WTC11 (cell line): ENCODE measurements around the gene PZP. TPM values are rescaled to one million over a fixed set of nuclear protein-coding genes. Genes with fewer than 3 reads are reported as not detected.

Source experiments
- ATAC-seq: fragments of 200-7000 bp; cut with Tn5 transposase; 2 replicates; pipeline ENCODE4 v1.10.0; 2021; ENCODE audit warnings: mild to moderate bottlenecking, moderate library complexity
- CTCF ChIA-PET: fragments of 300-600 bp; sonication (Branson Sonifier 250); formaldehyde crosslinking; loops from one replicate; lab custom pipeline; 2021; ENCODE audit warnings: antibody characterized with exemption; lab: Charles Lee
- POLR2A ChIA-PET: fragments of 350-600 bp; sonication (Branson Sonifier 250); formaldehyde crosslinking; loops from one replicate; lab custom pipeline; 2021; ENCODE audit warnings: antibody characterized with exemption; lab: Charles Lee
- DNase-seq: peaks from one replicate; pipeline ENCODE4 v3.0.0; 2021; ENCODE audit warnings: low spot score
- H3K27ac Mint-ChIP-seq: 2 replicates; pipeline ENCODE4 v1.8.0; 2021; ENCODE audit warnings: mixed read lengths
- H3K27me3 Mint-ChIP-seq: 2 replicates; pipeline ENCODE4 v1.8.0; 2021; ENCODE audit warnings: low read depth, mild to moderate bottlenecking, moderate library complexity, mixed read lengths
- H3K36me3 Mint-ChIP-seq: 2 replicates; pipeline ENCODE4 v1.8.0; 2021; ENCODE audit warnings: mixed read lengths
- H3K4me1 Mint-ChIP-seq: 2 replicates; pipeline ENCODE4 v1.8.0; 2022; ENCODE audit warnings: mixed read lengths
- H3K4me3 Mint-ChIP-seq: 2 replicates; pipeline ENCODE4 v1.8.0; 2021; ENCODE audit warnings: mild to moderate bottlenecking, moderate library complexity, mixed read lengths
- H3K9me3 Mint-ChIP-seq: 2 replicates; pipeline ENCODE4 v1.8.0; 2021; ENCODE audit warnings: mixed read lengths
- EMX1 ChIP-seq: fragments of 250-450 bp; sonication (Bioruptor Pico); IDR thresholded peaks from 2 replicates; pipeline ENCODE4 v1.8.0; 2021; ENCODE audit warnings: mild to moderate bottlenecking
- ESRRA ChIP-seq: sonication (generic); formaldehyde crosslinking; IDR thresholded peaks from 2 replicates; pipeline ENCODE4 v1.8.1; 2022; ENCODE audit warnings: mild to moderate bottlenecking, missing genetic modification reagents, borderline replicate concordance
- KAT7 ChIP-seq: sonication (generic); formaldehyde crosslinking; IDR thresholded peaks from 2 replicates; pipeline ENCODE4 v1.8.1; 2023; ENCODE audit warnings: missing genetic modification reagents, mild to moderate bottlenecking, borderline replicate concordance
- MLX ChIP-seq: sonication (generic); formaldehyde crosslinking; IDR thresholded peaks from 2 replicates; pipeline ENCODE4 v1.8.1; 2023; ENCODE audit warnings: mild to moderate bottlenecking, missing genetic modification reagents, moderate library complexity
- NR3C1 ChIP-seq: sonication (generic); formaldehyde crosslinking; conservative IDR thresholded peaks from 2 replicates; pipeline ENCODE4 v1.8.1; 2023; ENCODE audit warnings: low read depth, mild to moderate bottlenecking, missing genetic modification reagents
- OVOL2 ChIP-seq: fragments of 250-450 bp; sonication (Bioruptor Pico); IDR thresholded peaks from 2 replicates; pipeline ENCODE4 v1.9.0; 2021; ENCODE audit warnings: mild to moderate bottlenecking, borderline replicate concordance
- PRRX2 ChIP-seq: fragments of 250-450 bp; sonication (Bioruptor Pico); IDR thresholded peaks from 2 replicates; pipeline ENCODE4 v1.8.0; 2021; ENCODE audit warnings: mild to moderate bottlenecking
- RORB ChIP-seq: fragments of 250-450 bp; sonication (Bioruptor Pico); IDR thresholded peaks from 2 replicates; pipeline ENCODE4 v1.9.0; 2021; ENCODE audit warnings: mild to moderate bottlenecking
- TEAD4 ChIP-seq: sonication (generic); formaldehyde crosslinking; IDR thresholded peaks from 2 replicates; pipeline ENCODE4 v1.8.0; 2022; ENCODE audit warnings: mild to moderate bottlenecking, missing genetic modification reagents
- TP53 ChIP-seq: sonication (generic); formaldehyde crosslinking; IDR thresholded peaks from 2 replicates; pipeline ENCODE4 v1.8.1; 2023; ENCODE audit warnings: mild to moderate bottlenecking, missing genetic modification reagents
- ZNF232 ChIP-seq: sonication (generic); formaldehyde crosslinking; IDR thresholded peaks from 2 replicates; pipeline ENCODE4 v1.8.0; 2022; ENCODE audit warnings: mild to moderate bottlenecking, missing genetic modification reagents
- ZNF263 ChIP-seq: sonication (generic); formaldehyde crosslinking; IDR thresholded peaks from 2 replicates; pipeline ENCODE4 v1.8.1; 2022; ENCODE audit warnings: low read depth, mild to moderate bottlenecking, moderate library complexity, missing genetic modification reagents
- ZNF423 ChIP-seq: fragments of 250-450 bp; sonication (Bioruptor Pico); IDR thresholded peaks from 2 replicates; pipeline ENCODE4 v2.1.2; 2022; ENCODE audit warnings: mild to moderate bottlenecking, moderate library complexity
- ZSCAN18 ChIP-seq: fragments of 250-450 bp; sonication (Bioruptor Pico); IDR thresholded peaks from 2 replicates; pipeline ENCODE4 v2.1.2; 2022; ENCODE audit warnings: mild to moderate bottlenecking, moderate library complexity
- total RNA-seq: library from RNA; stranded (reverse); gene quantifications from 3 replicates; pipeline ENCODE4 v1.2.3, GENCODE V29; 2021
- TF ChIP-seq, protein P1 (sequence below): fragments of 250-450 bp; sonication (Bioruptor Pico); IDR thresholded peaks from 2 replicates; pipeline ENCODE4 v1.8.0; 2021; ENCODE audit warnings: mild to moderate bottlenecking
- TF ChIP-seq, protein P2 (sequence below): sonication (generic); formaldehyde crosslinking; IDR thresholded peaks from 2 replicates; pipeline ENCODE4 v1.8.1; 2023; ENCODE audit warnings: mild to moderate bottlenecking, missing genetic modification reagents
- TF ChIP-seq, protein P3 (sequence below): sonication (generic); formaldehyde crosslinking; IDR thresholded peaks from 2 replicates; pipeline ENCODE4 v1.8.1; 2022; ENCODE audit warnings: low read depth, mild to moderate bottlenecking, moderate library complexity, missing genetic modification reagents, borderline replicate concordance
- TF ChIP-seq, protein P4 (sequence below): sonication (generic); formaldehyde crosslinking; IDR thresholded peaks from 2 replicates; pipeline ENCODE4 v1.8.0; 2022; ENCODE audit warnings: mild to moderate bottlenecking, missing genetic modification reagents
- TF ChIP-seq, protein P5 (sequence below): sonication (generic); formaldehyde crosslinking; IDR thresholded peaks from 2 replicates; pipeline ENCODE4 v1.8.1; 2022; ENCODE audit warnings: mild to moderate bottlenecking, missing genetic modification reagents, moderate library complexity, borderline replicate concordance
- TF ChIP-seq, protein P6 (sequence below): sonication (generic); formaldehyde crosslinking; IDR thresholded peaks from 2 replicates; pipeline ENCODE4 v1.8.1; 2022; ENCODE audit warnings: low read depth, missing genetic modification reagents, borderline replicate concordance

PZP gene
- total RNA-seq, 1 experiment from 2014 or later: 0.15 TPM

GRCh38 chr12:9144730-9145106, 63.5 kb downstream of the PZP start (continued):
- no peak for TF ChIP-seq NR3C1
- TF ChIP-seq KAT7 (CRISPR knock-in tag): no peak
- TF ChIP-seq, protein P1, sequence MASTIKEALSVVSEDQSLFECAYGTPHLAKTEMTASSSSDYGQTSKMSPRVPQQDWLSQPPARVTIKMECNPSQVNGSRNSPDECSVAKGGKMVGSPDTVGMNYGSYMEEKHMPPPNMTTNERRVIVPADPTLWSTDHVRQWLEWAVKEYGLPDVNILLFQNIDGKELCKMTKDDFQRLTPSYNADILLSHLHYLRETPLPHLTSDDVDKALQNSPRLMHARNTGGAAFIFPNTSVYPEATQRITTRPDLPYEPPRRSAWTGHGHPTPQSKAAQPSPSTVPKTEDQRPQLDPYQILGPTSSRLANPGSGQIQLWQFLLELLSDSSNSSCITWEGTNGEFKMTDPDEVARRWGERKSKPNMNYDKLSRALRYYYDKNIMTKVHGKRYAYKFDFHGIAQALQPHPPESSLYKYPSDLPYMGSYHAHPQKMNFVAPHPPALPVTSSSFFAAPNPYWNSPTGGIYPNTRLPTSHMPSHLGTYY (CRISPR knock-in tag): no peak
- TF ChIP-seq ESRRA (CRISPR knock-in tag): no peak
- no peak for TF ChIP-seq TP53 (CRISPR knock-in tag)

- no peak for ATAC-seq
- Mint-ChIP-seq H3K4me1 (no peaks in the 10 kb centered on the region), H3K9me3 (peaks cover 71% of the 10 kb centered on the region), H3K27me3 (peaks cover 19% of the 10 kb centered on the region), H3K4me3 (no peak overlapping the region), H3K36me3 (peaks cover 57% of the 10 kb centered on the region)
- ChIA-PET CTCF (no interaction called here), POLR2A (no interaction called here)
- no peak for DNase-seq
- TF ChIP-seq, protein P2, sequence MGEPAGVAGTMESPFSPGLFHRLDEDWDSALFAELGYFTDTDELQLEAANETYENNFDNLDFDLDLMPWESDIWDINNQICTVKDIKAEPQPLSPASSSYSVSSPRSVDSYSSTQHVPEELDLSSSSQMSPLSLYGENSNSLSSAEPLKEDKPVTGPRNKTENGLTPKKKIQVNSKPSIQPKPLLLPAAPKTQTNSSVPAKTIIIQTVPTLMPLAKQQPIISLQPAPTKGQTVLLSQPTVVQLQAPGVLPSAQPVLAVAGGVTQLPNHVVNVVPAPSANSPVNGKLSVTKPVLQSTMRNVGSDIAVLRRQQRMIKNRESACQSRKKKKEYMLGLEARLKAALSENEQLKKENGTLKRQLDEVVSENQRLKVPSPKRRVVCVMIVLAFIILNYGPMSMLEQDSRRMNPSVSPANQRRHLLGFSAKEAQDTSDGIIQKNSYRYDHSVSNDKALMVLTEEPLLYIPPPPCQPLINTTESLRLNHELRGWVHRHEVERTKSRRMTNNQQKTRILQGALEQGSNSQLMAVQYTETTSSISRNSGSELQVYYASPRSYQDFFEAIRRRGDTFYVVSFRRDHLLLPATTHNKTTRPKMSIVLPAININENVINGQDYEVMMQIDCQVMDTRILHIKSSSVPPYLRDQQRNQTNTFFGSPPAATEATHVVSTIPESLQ (CRISPR knock-in tag): no peak
- TF ChIP-seq, protein P3, sequence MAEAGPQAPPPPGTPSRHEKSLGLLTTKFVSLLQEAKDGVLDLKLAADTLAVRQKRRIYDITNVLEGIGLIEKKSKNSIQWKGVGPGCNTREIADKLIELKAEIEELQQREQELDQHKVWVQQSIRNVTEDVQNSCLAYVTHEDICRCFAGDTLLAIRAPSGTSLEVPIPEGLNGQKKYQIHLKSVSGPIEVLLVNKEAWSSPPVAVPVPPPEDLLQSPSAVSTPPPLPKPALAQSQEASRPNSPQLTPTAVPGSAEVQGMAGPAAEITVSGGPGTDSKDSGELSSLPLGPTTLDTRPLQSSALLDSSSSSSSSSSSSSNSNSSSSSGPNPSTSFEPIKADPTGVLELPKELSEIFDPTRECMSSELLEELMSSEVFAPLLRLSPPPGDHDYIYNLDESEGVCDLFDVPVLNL (CRISPR knock-in tag): no peak
- TF ChIP-seq, protein P4, sequence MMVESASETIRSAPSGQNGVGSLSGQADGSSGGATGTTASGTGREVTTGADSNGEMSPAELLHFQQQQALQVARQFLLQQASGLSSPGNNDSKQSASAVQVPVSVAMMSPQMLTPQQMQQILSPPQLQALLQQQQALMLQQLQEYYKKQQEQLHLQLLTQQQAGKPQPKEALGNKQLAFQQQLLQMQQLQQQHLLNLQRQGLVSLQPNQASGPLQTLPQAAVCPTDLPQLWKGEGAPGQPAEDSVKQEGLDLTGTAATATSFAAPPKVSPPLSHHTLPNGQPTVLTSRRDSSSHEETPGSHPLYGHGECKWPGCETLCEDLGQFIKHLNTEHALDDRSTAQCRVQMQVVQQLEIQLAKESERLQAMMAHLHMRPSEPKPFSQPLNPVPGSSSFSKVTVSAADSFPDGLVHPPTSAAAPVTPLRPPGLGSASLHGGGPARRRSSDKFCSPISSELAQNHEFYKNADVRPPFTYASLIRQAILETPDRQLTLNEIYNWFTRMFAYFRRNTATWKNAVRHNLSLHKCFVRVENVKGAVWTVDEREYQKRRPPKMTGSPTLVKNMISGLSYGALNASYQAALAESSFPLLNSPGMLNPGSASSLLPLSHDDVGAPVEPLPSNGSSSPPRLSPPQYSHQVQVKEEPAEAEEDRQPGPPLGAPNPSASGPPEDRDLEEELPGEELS (CRISPR knock-in tag): no peak
- TF ChIP-seq PRRX2 (CRISPR knock-in tag) (no peak), RORB (CRISPR knock-in tag) (no peak)
- TF ChIP-seq, protein P5, sequence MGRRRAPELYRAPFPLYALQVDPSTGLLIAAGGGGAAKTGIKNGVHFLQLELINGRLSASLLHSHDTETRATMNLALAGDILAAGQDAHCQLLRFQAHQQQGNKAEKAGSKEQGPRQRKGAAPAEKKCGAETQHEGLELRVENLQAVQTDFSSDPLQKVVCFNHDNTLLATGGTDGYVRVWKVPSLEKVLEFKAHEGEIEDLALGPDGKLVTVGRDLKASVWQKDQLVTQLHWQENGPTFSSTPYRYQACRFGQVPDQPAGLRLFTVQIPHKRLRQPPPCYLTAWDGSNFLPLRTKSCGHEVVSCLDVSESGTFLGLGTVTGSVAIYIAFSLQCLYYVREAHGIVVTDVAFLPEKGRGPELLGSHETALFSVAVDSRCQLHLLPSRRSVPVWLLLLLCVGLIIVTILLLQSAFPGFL (CRISPR knock-in tag): no peak
- TF ChIP-seq, protein P6, sequence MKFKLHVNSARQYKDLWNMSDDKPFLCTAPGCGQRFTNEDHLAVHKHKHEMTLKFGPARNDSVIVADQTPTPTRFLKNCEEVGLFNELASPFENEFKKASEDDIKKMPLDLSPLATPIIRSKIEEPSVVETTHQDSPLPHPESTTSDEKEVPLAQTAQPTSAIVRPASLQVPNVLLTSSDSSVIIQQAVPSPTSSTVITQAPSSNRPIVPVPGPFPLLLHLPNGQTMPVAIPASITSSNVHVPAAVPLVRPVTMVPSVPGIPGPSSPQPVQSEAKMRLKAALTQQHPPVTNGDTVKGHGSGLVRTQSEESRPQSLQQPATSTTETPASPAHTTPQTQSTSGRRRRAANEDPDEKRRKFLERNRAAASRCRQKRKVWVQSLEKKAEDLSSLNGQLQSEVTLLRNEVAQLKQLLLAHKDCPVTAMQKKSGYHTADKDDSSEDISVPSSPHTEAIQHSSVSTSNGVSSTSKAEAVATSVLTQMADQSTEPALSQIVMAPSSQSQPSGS: no peak
- TF ChIP-seq, all 79 proteins: peak for 0
- no peak overlapping the region for H3K27ac Mint-ChIP-seq
Measured at GRCh38 chr12:9143929-9144729, 64.1 kb downstream of the PZP start.

DNA sequence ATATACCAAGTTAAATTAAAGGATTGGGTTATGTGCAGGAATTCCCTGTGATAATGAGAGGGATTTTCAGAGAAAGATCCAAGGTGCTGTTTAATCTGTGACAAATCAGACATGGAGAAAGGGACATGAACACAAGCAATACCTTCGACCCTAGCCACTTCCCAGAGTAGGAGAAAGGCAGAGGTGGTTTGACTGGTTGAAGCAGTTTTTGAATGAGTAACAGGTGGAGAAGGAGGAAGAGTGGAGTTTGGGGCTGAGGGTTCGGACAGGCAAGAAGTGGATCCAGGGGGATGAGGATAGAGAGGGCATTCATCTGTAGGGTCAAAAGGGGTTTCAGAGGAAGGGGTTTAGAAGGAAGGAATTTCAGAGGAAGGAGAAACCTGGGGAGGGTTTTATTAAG, 65.1 kb downstream of the PZP start:
- Mint-ChIP-seq H3K4me1 (no peaks in the 10 kb centered on the region), H3K4me3 (no peak overlapping the region), H3K27me3 (peaks cover 19% of the 10 kb centered on the region), H3K36me3 (peaks cover 61% of the 10 kb centered on the region), H3K9me3 (peaks cover 80% of the 10 kb centered on the region), H3K27ac (no peak overlapping the region)
- ChIA-PET POLR2A (no interaction called here), CTCF (no interaction called here)
- no peak for ATAC-seq
- DNase-seq: no peak
- TF ChIP-seq ZNF423 (CRISPR knock-in tag) (no peak), ZNF232 (CRISPR knock-in tag) (no peak), TEAD4 (CRISPR knock-in tag) (no peak), OVOL2 (CRISPR knock-in tag) (no peak), EMX1 (CRISPR knock-in tag) (no peak), ZNF263 (CRISPR knock-in tag) (no peak), MLX (CRISPR knock-in tag) (no peak), ZSCAN18 (CRISPR knock-in tag) (no peak)
- TF ChIP-seq, protein P5 (CRISPR knock-in tag): no peak
